HG02623 (cell line): ENCODE measurements around the gene VOPP1.
"Not testable (repeated sequence)": the region's sequence is repeated elsewhere in the genome, so short reads cannot be mapped to it uniquely, and the experiment has no call there.

Experiments
- ATAC-seq: cut with Tn5 transposase; IDR thresholded peaks from one replicate; pipeline ENCODE4 v1.9.1; 2021; ENCODE audit warnings: moderate library complexity; ENCODE audit not compliant: unreplicated experiment

The VOPP1 gene

DNA sequence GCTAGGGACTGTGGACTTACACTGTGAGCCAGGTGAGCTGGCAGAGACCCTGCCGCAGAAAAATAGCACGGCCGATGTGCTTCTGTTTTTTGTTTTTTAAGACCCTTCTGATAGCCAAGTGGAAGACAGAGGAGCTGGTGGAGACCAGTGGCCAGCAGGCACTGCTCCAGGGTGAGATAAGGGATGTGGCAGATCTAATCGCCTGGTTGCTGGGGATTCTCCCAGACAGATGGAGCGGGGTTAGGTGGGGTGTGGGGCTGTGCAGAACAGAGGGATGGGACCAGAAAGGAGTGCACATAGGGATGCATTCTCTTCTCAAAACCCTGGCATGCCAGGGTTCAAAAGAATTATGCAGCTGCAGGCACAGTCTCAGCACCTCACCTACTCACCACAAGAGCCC is 82.2 kb downstream of the VOPP1 start:
- ATAC-seq: no peak

GRCh38 chr7:55489552-55489951 is 82.8 kb downstream of the VOPP1 start:
- ATAC-seq: no peak

DNA sequence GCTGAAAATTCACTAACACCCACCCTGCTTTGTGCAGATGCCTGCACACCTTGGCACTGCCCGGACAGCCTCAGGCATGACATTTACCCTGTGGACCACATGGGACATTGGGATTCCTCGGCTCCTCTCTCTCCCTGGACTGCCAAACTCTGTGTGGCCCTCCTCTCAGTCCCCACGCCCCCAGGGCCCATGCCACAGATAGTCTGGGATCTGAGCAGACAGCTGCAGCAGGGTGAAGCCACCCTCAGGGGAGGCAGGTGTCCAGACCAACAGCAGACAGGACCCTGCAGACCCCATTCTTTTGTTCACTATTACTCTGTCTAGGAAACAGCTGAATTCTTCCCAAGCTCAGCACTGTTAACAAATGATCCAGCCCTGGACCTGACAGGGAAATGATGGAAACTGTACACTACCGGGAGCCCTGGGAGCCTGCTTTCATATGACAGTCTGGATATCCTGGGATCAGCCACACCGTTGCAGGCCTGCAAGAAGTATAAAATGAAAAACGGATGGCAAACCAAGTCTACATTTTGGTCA is 83.4 kb downstream of the VOPP1 start:
- ATAC-seq: no peak

GRCh38 chr7:55488216-55488615 is 84.1 kb downstream of the VOPP1 start:
- no peak for ATAC-seq

DNA sequence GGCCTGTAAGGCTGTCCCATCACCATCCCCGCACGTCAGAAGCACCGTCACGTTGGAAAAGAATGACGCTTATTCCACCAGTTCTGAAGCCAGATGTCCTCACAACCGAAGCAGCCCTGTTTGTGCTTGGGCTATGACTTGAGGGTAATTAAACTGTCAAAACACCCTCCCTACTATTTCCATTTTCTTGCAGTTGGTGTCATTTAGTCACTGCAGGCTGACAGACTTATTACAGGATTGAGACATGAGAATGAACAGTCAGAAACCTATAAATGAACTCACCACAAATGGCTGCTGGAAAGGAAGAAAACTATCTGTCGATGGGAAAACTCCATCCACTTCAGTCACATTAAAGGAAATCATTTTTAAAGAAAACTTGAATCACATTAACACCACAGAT is 85.3 kb downstream of the VOPP1 start:
- no peak for ATAC-seq

DNA sequence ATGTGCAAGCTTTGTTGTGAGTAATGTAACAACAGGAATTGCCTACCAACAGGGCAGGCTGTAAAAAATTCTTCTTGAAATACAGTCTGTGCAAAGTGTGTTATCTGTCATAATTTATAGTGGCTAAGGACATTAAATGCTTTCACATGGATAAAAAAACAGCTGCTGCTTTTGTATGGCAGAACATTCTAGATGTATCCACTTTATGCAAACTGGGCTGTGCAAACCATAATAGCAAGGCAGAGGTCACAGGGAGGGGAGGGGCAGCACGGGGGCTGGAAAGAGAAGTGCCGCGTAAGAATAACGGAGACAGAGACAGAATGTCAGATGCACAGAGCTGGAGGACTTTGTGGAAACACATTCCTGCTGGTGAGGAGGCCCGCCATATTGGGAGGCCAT is 86.1 kb downstream of the VOPP1 start:
- ATAC-seq: no peak

DNA sequence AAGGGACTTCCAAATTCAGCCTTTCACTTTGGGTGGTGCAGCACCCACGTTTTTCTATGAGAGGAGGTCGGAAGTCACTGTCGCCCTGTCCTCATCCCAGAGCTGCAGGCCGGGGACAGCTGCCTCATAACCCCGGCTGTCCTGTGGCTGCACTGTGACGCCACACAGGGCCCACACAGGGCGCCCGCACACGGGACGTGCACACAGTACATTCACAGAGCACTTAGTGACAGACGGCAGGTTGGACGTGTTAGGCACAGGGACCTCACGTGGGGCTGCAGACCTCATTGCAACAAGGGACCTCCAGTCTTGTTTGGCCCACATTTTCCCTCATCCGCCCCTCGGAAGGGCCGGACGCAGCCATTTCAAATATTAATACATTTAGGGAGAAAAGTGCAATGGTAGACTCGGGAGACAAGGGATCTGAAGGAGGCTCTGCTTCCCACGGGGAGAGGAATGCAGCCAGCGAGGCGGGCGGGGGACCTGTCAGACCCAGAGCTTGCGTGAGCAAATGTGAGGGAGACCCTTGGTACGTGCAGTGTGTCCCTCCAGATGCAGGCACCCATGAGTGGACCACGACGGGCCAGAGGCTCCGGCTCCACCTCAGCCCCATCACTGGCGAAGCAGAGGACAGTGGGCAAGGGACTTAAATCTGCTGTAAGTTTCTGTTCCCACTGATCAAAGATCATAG is 86.7 kb downstream of the VOPP1 start:
- ATAC-seq: no peak

DNA sequence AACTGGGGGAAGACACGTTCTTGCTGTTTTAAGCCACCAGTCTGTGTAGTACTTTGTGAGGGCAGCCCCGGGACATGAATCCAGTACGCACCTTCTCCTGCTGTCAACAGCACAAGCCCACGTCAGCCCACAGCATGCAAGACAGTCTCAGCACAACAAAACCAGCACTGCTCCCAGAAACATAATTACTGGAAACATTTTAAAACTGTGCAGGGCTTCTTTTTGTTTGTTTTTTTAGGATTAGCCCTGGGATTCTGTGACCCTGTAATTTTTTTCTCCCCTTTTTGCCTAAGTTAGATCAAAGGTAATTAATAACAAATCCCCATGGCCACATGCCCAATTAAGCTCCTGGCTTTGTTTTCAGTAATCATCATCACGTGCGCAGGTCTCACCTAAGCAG is 87.5 kb downstream of the VOPP1 start:
- ATAC-seq: no peak

DNA sequence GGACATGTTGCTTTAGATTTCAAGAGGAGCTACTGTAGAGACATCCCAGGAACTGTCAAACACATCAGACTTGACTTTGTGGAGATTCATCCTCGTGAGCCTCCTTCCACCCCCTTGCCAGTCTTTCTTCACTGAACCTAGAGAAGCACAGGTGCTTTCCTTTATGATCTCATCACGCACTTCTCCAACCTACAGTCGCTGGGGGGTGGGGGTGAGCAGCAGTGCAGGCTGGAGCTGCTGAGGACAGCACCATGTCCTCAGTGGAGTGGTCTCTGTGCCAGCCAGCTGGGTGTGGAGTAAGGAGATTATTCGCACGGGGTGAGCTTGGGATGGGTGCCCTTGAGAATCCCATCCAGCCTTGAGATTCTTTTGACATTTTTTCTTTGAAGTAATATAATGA is 88.1 kb downstream of the VOPP1 start:
- no peak for ATAC-seq

GRCh38 chr7:55483046-55483445 is 89.3 kb downstream of the VOPP1 start:
- no peak for ATAC-seq

GRCh38 chr7:55481155-55481554 is 91.1 kb downstream of the VOPP1 start:
- no peak for ATAC-seq

GRCh38 chr7:55478700-55479099 is 93.6 kb downstream of the VOPP1 start:
- ATAC-seq: no peak

DNA sequence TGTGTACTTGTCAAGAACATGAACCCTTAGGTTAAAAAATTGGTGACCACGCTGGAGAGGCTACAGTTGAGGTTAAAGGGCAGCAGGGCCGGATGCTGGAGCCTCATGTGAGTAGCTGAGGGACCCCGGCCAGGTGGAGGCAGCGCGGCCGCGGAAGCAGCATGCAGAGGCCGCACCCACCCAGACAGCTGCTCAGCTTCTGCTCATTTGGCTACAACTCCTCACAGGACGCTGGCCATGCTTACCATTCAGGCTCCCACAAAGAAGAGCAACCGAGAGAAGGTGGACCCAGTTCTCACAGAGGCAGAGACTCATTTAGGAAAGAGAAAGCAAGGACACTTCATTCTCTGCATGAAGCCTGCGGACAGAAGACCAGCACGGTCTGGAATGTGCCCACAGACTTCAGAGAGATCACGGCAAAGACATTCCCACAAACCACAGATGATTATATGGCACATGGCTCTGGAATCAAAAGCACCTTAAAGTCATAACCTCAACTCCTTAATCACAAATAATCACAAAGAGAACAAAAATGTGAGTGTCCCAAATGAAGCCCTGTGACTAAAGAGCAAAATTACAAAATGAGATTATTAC is 94.4 kb downstream of the VOPP1 start:
- no peak for ATAC-seq

- no peak for ATAC-seq
Observed at GRCh38 chr7:55476852-55477780, 95.2 kb downstream of the VOPP1 start.

DNA sequence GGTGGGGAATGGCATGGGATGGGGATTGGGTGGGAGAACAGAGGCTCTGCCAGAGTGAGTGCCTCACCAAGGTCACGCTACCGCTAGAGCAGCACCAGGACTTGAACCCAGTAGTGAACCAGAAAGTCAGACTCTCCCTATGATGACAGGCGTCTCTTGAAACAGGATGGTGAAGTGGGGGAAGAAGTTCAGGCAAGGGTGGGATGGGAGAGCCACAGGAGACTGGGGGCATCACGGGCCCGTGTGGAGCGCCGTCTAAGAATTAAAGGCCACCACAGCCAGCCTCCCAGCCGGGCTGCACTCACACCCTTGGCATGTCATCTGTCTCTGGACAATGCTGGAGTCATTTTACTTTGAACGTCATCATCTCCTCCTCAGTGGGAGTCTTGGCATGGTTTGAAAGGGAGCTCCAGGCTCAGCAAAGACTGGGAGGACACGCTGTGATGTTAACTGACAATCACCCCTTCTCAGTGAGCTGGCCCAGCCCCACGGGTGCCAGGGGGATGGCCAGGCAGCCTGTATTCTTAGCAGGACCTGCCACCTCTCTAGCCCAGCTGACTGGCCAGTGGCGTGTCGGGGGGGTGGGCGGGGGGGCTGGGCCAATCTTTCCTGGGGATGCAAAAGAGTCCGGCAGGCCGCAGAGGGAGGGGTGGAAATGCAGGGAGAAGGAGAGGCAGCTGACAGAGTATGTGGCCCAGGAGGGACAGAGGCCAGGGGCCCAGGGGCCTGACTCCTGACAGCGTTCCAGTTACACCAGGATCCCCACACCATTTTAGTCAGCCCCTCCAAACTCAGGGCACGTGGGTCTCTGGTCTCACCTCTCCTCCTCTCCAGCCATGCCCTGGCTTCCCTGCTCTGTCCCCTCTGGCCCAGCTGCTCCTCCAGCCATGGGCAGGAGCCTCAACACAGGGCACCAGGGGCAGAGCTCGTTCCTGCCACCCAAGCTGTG is 96.2 kb downstream of the VOPP1 start:
- ATAC-seq: no peak

- no peak for ATAC-seq
Observed at GRCh38 chr7:55474944-55475854, 97.1 kb downstream of the VOPP1 start.

DNA sequence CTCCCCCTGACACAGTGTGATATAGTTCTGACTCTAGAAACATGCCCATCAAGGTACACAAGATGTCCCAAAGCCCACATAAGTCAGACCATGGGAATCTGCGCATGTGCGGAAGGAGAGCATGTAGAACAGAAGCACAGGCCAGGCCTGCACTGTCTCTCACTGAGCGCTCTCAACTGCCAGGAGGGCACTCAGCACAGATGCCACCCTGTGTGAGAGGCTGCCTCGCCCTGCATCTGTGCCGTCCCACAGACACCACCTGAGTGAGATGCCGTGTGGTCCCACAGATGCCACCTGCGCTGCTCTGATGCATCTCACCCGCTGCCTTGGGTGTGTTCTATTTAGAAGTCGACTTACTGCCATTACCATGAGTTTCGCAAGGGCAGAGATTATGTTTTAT is 98.4 kb downstream of the VOPP1 start:
- no peak for ATAC-seq

- no peak for ATAC-seq
Observed at GRCh38 chr7:55472928-55473725, 99.2 kb downstream of the VOPP1 start.

- ATAC-seq: not testable (repeated sequence)
Observed at GRCh38 chr7:55472406-55472805, 99.9 kb downstream of the VOPP1 start.
